Iris pigment epithelial cell (primary cell): ENCODE results near the gene FAT2.

Source experiments
- DNase-seq: peaks from one replicate; pipeline ENCODE4 v3.0.0-alpha.2; 2011; ENCODE audit warnings: low read depth

Gene FAT2, protein sequence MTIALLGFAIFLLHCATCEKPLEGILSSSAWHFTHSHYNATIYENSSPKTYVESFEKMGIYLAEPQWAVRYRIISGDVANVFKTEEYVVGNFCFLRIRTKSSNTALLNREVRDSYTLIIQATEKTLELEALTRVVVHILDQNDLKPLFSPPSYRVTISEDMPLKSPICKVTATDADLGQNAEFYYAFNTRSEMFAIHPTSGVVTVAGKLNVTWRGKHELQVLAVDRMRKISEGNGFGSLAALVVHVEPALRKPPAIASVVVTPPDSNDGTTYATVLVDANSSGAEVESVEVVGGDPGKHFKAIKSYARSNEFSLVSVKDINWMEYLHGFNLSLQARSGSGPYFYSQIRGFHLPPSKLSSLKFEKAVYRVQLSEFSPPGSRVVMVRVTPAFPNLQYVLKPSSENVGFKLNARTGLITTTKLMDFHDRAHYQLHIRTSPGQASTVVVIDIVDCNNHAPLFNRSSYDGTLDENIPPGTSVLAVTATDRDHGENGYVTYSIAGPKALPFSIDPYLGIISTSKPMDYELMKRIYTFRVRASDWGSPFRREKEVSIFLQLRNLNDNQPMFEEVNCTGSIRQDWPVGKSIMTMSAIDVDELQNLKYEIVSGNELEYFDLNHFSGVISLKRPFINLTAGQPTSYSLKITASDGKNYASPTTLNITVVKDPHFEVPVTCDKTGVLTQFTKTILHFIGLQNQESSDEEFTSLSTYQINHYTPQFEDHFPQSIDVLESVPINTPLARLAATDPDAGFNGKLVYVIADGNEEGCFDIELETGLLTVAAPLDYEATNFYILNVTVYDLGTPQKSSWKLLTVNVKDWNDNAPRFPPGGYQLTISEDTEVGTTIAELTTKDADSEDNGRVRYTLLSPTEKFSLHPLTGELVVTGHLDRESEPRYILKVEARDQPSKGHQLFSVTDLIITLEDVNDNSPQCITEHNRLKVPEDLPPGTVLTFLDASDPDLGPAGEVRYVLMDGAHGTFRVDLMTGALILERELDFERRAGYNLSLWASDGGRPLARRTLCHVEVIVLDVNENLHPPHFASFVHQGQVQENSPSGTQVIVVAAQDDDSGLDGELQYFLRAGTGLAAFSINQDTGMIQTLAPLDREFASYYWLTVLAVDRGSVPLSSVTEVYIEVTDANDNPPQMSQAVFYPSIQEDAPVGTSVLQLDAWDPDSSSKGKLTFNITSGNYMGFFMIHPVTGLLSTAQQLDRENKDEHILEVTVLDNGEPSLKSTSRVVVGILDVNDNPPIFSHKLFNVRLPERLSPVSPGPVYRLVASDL (N-terminal part only)

DNA sequence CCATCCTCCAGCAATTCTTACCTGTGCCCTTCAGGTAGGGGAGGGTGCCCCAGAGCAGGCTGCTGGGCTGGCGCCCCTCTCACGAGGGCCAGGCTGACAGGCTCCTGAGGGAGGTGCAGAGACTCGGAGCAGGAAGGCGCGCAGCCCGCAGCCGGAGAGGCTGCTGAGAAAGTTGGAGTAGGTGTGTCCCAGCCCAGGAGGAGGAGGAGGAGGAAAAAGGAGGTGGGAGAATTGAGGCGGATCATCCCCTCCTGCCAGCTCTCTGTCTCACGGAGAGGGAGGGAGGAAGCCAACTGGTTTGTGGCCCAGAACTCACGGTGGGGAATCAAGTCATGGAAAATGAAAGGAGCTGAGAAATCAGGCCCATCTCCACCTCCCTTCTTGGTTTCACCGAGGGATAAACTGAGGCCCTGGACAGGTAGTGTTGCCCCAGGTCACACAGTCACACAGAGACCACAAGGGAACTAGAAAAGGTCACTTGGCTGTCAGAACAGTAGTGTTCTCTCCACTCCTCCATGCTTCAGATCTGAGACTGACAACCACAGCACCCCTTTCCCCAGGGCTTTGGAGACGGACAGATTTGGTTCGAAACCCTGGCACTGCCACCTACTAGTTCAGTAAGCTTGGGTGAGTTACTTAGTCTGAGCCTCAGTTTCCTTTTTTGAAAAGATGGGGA, at the start of gene FAT2:
Gene FAT2, minus strand, starts transcription at position 188 of the 676 bp plus-strand sequence. CDS start 22,400 bp downstream, outside the sequence.
- DNase-seq: no peak

DNA sequence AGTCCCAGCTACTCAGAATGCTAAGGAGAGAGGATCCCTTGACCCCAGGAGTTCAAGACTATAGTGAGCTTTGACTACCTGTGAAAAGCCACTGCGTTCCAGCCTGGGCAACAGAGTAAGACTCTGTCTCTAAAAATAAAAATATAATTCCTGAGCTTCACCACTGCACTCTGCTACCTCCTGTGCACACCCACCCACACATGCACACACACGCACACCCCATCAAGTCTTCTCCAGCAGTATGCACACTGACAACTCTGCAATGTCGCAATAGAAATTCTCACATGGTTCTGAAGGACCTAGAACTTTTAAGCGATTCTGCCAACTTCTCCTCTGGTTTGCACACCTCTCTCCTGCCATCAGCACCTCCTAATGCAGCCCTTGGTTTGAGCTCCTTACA, 47.5 kb upstream of the FAT2 start:
- DNase-seq: no peak

DNA sequence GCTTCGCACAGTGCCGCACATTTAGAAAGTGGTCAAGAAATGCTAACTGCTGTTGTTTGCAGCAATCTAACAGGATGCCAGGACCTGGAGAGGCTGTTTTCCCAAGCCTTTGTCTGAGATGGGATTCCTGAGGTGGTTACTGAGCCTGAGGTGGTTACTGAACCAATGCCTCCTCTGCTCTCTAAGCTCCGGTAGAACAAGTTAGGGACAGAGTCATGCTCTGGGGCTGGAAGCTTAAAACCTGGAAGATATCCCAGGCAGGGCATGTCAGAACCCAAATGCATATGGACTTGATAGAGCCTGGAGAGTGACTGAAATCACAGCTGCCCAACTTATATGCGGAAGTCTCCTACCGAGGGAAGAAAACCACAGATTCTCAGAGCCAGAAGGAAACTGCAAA, 46.5 kb upstream of the FAT2 start:
- DNase-seq: no peak

DNA sequence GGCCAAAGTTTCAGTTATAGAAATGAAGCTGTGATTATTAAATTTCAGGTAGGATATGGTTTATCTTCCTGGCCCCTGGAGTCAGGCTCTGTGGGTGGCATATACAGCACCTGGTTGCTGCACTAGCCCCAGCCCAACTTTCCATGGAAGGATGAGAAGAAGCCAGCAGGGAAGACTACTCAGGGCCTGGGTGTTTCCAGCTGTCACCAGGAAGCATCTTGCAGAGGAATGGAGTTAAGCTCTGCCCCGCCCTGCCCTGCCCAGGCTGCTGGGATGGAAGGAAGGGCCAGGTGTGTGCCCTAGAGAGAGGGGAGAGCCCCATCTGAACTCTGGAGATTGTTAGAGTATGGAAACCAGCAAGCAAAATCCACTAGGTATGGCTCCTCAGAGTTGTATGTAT, 42.8 kb upstream of the FAT2 start:
- DNase-seq: no peak

DNA sequence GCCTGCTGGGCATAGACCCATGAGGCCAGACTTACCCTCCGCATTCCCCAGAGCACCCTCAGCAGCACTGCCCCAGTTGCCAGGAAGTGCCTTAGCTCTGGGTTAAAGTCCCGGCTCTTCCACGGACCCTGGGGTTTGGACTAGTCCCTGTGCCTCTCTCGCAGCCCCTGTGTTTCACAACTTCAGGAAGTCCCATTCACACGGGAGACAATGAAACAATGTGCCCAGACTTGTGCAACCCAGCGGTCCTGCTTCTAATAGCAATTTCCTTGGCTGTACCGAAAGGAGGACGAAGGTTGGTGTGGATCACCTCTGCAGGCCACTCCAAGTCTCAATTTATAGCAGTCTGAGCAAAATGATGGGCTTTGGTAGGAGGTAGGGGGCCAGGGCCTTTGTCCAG, 41.8 kb upstream of the FAT2 start:
- DNase-seq: no peak

DNA sequence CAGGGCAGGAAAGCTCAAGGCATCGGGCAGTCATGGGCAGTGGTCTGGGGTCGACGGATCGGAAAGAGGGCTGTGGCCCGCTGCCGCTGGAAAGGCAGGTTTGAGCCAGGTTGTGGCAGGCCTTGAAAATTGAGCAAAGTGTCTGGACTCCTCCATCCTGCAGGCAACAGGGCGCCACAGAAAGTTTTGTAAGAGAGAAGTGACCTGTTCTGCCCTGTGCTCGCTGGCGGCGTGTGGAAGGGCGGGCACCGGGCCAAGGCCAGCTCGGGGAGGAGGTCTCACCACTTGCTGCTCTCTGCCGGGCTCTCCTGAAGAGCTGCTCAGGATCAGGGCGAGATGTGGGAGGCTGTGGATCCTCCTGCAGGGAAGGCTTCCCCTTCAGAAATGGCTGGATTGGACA, 41.4 kb upstream of the FAT2 start:
- no peak for DNase-seq

DNA sequence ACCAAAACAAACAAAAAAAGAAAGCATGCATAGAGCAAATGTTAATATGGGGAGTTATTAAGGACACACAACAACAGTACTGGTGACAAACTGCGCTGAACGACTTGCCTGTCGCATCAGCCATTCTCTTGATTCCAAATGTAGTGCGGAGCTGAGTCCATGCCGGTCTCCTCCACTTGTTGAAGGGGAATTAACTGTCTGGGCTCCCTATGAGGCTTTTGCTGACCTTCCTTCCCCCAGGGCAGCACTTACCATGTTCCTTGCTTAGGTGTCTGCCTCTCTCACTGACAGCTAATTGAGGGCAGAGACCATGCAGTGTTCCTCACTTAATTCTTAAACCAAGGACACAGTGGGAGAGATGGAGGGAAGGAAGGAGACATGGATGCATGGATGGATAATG, 40.8 kb upstream of the FAT2 start:
- DNase-seq: no peak

DNA sequence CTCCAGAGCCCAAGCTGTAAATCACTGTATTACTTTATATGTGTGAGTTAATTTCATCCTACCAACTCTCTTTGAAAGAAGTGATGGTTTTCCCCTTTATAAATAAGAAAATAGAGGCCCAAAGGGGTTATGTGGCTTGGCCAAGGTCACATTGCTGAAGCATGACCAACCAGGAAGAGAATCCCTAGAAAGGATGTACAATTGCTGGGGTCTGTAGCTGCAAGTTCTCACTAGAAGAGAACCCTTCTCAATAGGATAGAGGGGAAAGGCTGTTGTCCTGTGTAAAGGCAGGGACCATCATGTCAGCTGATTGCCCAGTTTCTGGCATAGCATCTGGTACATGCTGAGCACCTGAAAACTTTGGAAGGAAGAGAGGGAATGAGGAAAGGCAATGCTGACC, 39.0 kb upstream of the FAT2 start:
- peak; percentile 26 for DNase-seq

DNA sequence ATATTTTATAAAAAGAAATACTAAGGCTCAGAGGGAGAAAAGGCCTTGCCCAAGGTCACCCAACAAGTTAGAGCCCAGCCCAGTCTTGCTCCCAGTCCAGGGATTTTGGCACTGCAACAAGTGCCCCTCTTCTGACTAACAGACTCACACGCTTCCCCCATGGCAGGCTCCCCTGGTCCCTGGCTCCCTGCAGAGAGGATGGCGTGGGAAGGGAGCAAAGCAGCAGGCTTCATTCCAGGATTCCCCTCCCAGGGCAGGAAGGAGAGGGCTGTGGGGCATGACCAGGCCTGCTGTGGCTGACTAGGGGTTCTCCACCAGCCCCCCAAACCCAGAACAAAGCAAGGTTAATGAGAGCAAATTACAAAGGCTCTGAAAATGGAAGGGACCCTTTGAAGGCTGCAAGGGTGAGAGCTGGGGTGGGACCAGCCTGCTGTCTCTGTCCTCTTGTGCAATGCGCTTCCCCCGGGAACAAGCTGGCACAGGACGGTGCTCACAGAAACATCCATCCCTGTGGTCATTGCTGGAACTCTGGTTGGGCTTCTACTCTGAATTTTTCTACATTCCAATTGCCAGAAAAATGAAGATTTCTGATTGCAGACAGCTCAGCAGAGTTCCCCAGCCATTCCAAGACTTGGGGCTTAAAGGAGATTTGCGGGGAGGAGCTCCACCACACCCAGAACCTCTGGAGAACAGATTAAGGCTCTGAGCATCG, 37.1 kb upstream of the FAT2 start:
- DNase-seq: no peak

DNA sequence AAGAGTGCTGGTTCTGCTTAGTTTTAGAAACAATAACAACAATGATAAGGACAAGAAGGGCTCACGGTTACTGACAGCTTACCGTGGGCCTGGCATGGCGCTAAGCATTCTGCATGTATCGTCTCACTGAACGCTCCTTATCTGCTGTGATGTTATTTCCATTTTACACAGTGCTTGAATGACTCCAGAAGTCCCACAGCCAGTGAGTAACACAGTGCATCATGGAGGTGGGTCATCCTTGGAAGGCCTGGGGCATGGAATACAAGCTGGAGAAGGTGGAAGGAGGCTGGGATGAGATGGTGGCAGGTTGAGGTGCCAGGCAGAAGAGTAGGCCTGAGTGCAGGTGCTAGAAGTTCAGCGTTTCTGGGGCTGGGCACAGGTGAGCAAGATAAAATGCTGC, 36.5 kb upstream of the FAT2 start:
- DNase-seq: no peak

DNA sequence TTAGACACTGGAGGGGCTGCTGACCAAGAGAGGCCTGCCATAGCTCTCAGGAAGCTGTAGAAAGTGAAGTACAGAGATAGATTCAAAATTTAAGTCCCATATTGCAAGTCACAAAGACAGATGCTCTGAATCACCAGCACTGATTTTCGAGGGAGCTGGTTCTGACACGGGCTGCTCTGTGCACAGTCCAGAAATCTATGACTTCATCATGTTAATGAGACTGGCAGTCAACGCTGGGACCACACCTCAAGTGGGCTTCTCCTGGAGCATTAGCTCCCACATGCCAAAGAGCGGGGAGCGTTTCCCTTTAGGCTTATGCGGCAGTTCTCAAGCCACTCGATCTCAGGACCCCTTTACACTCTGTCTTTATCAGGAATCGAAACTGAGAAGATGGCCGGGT, 34.2 kb upstream of the FAT2 start:
- DNase-seq: no peak

DNA sequence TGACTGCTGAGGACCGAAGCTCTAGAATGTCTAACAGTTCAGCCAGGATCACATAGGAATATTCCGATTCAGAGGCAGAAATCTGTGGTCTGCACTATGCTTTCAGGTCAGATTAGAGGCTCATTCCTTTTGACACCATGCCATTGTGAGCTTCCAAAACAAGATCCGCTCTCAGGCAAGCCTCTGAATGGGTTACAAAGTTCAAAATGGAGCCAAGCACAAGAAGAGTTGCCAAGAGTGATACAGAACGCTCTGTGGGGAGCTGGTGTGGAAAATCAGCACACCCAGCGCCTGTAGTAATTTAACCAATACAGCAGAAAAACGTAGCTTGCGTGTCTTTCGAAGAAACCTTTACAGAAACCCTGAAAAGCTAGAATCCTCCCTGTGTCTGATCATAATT, 33.3 kb upstream of the FAT2 start:
- DNase-seq: no peak

DNA sequence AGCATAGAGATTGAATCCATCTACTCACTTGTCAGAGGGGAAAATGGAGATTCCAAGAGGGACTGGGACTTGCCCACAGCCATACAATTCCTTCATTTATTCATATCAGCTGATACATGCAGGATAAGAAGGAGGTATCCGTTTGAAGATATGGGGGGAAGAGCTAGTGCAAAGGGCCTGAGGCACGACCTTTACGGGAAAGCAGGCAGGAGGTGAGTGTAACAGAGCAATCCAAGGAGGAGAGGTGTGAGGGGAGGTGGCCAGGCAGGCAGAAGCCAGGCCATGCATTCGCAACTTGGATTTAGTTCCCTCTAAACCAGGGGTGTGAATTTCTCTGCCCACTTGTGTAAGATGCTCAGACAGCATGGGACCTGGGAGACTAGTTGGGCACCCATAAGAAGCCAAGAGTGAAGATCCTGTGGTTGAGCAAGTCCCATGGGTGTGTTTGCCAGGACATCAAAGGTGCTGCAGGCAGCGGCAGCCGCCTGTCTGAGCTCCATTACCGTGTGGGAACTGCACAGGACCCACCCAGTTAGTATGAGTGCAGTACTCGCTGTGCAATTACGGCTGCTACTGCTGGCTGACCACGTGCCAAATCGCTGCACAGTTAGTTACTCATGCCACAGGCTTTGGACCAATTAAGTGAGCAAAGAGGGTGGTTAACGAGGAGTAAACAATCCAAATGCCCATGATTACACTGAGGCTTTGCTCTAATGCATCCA, 31.4 kb upstream of the FAT2 start:
- no peak for DNase-seq

DNA sequence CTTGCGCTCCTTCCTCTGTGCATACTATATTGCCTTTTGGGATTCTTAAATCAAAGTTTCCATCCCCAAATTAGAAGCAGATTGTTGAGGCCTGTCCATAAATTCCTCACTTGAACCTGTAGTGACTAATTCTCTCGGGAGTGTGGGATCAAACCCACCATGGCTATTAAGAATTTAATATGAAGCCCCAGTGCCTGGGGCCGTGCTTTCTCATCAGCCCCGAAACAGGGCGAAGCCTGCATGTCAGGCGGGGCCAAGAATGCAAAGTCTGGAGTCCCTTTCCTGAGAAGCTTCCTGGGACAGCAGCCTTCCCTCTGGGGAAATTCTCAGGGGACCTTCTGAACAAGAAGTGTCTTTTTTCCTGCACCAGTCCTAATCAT, 29.3 kb upstream of the FAT2 start:
- no peak for DNase-seq

DNA sequence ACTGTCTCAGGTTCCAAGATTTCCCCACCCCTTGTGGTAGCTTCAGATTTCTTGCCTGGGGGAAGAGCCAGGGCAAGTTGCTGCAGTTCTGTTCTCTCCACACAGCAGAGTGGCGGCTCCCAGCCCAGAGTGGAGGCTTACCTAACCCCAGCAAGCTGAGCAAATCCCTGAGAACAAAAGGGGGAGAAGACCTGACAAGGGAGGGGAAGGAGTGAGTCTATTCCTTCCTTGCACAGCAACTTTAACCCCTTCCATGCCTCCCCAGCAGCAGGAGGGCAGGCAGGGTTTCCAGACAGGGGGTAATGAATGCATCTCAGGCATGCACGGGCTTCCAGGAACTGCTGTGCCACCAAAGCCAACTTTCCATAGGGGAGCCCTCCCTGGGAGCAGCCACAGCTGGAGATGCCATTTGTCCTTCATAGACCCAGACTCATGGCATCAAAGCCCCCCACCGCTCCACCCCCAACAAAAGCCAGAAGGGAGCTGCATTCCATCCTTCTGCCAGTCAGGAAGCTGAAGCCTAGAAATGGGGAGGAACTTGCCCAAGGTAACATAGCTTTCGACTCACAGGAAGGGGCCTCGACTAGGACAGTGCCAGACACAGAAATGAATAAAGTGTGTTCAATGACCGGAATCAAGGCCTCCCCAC, 28.8 kb upstream of the FAT2 start:
- DNase-seq: no peak

DNA sequence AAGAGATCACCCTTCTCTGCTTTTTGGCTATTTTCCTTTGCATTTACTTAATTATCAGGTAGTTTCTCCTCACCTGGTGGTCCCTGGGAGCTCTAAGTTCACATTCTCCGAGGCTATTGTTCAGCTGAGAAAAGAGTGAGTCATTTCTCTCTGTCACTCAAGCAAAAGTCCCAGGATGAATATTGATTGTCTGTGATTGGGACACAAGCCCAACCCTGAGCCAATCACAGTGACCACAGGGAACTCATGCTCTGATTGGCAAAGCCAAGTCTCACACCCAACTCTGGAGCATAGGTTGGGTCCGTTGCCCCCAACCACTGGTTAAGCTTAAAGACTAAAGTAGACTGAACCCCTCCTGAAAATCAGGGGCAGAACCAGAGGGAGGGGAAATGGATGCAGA, 27.8 kb upstream of the FAT2 start:
- DNase-seq: no peak

DNA sequence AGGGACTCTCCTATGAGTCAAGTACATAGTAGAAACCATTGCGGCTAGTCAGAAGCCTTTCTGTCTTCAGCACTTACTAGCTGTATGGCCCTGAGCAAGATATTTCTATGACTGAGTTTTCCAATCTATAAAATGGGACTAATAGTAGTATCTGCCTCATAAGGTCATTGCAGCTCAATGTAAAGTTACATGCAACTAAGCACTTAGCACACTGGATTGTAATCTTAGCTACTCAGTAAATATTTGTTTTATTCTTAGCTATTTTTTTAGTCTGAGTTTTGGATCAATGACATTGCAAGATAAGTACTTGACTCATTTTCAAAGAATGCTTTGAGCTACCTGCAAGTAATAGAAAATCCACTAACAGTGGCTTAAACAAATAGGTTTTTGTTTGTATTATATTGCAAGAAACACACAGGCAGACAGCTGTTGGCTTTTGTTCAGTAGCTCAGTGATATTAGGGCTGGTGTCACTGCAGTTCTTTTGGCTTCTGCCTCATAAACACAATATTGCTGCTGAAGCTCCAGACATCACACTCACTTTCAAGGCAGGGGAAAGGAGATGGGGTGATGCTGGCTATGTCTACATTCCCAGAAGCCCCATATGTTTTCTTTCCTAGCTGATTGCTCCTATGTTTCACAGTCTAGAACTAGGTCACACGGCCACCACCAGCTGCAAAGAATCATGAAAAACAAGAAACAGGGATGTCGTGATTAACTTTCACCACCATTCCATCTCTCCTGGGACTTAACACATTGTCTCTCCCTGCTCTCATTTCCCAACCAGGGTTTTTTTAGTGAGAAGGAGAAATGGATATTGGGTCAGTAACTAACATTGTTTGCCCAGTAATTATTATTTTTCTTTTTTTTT, 26.9 kb upstream of the FAT2 start:
- DNase-seq: no peak

DNA sequence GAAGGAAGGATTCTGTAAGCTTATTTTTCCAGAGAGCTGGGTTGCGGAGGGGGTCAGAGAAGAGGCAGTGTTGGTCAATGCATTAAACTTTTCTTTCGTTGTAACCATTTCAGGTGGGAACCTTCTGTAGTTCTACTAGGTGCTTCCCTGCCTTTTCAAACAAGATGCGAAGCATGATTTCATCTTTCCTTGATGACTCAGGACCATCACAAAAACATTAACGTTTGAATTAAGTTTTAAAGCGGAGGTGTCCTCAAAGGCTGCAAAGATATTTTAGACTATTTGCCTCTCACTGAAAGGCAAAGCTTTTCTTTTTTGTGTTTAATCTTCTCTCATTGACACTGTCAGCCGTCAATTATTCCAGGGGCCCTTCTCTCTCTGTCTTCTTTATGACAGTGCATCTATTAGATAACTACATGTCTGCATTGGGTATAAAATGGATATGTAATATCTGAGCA, 26.3 kb upstream of the FAT2 start:
- DNase-seq: no peak

DNA sequence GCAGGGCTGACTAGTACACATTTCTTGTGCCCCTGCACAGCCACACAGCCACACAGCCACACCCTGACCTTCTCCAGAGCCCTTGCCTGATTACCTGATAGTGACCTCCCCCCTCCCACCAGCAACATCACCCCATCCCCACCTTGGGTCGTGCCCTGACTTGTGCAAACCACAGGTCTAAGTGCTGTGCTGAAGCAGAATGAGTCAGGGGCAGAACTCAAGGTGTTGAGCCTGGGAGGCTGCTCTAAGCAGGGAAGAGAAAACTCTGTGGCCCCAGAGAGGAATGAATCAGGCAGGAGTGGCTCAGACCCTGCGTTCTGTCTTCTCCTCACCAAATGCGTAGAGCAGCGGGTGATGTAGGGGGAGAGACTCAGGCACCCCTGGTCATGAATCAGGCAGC, 24.3 kb upstream of the FAT2 start:
- no peak for DNase-seq
